ENCODE results near the gene NRROS. TPM values are rescaled to one million over a fixed set of nuclear protein-coding genes. Genes with fewer than 3 reads are reported as not detected.

NRROS gene
- total and polyA plus RNA-seq, 2 donors from 2014 or later = 2.0 to 11.6 TPM

DNA sequence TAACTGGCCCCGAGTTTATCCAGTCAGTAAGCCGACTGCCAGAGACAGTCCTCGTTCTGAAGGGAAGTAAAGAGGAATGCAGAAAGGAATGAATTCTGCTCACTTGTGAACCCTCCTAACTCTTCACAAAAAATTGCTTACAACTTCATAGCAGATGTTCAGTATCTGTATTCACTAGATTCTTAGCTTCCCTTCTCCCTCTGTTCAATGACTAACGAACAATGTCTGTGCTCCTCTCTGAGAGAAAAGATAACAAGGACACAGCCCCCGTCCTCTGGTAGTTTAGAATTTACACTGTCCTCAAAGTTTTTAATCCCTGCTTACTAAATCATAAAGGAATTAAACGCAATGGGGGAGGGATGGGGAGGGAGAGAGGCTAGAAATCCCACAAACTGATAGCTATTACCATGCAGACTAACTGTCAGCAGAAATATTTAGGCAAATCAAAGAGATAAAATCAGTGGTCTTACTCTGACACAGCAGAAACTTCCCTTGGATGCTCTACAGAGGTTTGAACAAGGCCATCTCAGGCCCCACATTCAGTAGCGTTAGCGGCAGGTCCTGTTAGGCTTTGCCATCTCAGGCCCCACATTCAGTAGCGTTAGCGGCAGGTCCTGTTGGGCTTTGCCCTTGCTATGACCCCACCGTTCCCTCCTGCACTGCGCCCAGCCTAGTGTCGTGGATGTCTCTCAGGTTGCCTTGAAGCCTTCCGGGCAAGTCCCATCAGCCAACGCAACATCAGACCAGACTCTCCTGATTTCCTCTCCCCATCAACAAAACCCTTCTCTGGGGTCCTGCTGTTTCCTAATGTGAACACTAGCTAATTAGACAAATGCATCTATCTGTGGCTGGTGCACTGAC is 23.4 kb downstream of the NRROS start:
- no peak overlapping the region for H3K27ac ChIP-seq (ENCODE audit: low read depth in 2 of 2, low read length in 2 of 2)
- FAIRE-seq (no peak), DNase-seq (peak in 2 of 5 donors; percentile 14 to 43)
- H3K4me3 ChIP-seq (ENCODE audit: low read length in 3 of 3) = no peak overlapping the region
- no peaks in the 10 kb centered on the region for H3K27me3 ChIP-seq (ENCODE audit: control insufficient read depth, insufficient read depth, low read length)
- TF ChIP-seq, protein P1, sequence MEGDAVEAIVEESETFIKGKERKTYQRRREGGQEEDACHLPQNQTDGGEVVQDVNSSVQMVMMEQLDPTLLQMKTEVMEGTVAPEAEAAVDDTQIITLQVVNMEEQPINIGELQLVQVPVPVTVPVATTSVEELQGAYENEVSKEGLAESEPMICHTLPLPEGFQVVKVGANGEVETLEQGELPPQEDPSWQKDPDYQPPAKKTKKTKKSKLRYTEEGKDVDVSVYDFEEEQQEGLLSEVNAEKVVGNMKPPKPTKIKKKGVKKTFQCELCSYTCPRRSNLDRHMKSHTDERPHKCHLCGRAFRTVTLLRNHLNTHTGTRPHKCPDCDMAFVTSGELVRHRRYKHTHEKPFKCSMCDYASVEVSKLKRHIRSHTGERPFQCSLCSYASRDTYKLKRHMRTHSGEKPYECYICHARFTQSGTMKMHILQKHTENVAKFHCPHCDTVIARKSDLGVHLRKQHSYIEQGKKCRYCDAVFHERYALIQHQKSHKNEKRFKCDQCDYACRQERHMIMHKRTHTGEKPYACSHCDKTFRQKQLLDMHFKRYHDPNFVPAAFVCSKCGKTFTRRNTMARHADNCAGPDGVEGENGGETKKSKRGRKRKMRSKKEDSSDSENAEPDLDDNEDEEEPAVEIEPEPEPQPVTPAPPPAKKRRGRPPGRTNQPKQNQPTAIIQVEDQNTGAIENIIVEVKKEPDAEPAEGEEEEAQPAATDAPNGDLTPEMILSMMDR (IDR thresholded peaks at IDR 0.05; ENCODE audit: borderline replicate concordance, extremely low read depth, insufficient read depth) = no peak
- H3K9ac ChIP-seq (ENCODE audit: low read length in 3 of 3) = no peak overlapping the region
- no peaks in the 10 kb centered on the region for H3K4me1 ChIP-seq (ENCODE audit: control insufficient read depth in 2 of 3, insufficient read depth in 2 of 3, low read depth in 1 of 3, low read length in 3 of 3)
- no peaks in the 10 kb centered on the region for H3K9me3 ChIP-seq (ENCODE audit: control insufficient read depth in 2 of 3, insufficient read depth in 1 of 3, low read length in 3 of 3)
- H3K36me3 ChIP-seq (ENCODE audit: control insufficient read depth in 2 of 3, insufficient read depth in 3 of 3, low read length in 3 of 3) = no peaks in the 10 kb centered on the region
- intact Hi-C loops (cut with DNase I) = no loop called here

DNA sequence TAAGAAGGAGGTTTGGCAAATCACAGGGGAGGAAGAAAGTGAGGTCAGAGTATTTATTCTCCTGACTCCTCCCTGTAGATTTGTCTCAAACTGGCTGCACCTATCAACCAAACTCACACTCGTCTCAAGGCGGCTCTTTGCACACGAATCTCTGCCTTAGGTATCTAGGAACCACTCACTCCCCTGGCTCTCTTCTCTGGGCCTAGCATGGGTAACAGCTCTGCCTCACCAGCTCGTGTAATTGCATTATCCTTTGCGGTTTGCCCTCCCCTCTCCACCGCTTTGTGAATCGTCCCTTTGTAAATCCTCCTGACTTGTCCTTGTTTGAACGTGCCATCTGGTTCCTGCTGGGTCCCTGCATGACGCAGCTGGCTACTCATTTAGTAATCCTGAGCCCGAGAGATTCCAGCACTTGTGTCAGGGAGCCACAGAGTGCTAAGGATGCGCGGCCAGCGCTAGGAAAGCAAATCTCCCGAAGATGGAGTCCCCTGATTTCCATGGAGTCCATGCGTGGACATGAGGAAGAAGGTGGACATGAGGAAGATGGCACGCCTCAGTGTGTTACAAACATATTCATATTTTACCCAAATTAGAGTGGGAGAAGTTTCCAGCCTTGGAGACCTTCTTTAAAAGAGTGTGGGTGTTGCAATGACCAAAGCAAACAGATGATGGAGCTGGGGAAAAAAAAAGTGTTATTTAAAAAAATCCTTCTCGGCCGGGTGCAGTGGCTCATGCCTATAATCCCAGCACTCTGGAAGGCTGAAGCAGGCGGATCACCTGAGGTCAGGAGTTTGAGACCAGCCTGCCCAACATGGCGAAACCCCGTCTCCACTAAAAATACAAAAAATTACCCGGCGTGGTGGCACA is 26.7 kb downstream of the NRROS start:
- no peak overlapping the region for H3K9ac ChIP-seq (ENCODE audit: low read length in 3 of 3)
- FAIRE-seq (no peak), DNase-seq (peak in 2 of 5 donors; percentile 21)
- no peak overlapping the region for H3K4me3 ChIP-seq (ENCODE audit: low read length in 3 of 3)
- H3K27ac ChIP-seq (ENCODE audit: low read depth in 2 of 2, low read length in 2 of 2) = no peak overlapping the region
- no peaks in the 10 kb centered on the region for H3K4me1 ChIP-seq (ENCODE audit: control insufficient read depth in 2 of 3, insufficient read depth in 2 of 3, low read depth in 1 of 3, low read length in 3 of 3)
- no peaks in the 10 kb centered on the region for H3K9me3 ChIP-seq (ENCODE audit: control insufficient read depth in 2 of 3, insufficient read depth in 1 of 3, low read length in 3 of 3)
- no peaks in the 10 kb centered on the region for H3K27me3 ChIP-seq (ENCODE audit: control insufficient read depth, insufficient read depth, low read length)
- TF ChIP-seq, protein P1 (IDR thresholded peaks at IDR 0.05; ENCODE audit: borderline replicate concordance, extremely low read depth, insufficient read depth) = no peak
- no peaks in the 10 kb centered on the region for H3K36me3 ChIP-seq (ENCODE audit: control insufficient read depth in 2 of 3, insufficient read depth in 3 of 3, low read length in 3 of 3)
- intact Hi-C loops (cut with DNase I) = no loop called here

DNA sequence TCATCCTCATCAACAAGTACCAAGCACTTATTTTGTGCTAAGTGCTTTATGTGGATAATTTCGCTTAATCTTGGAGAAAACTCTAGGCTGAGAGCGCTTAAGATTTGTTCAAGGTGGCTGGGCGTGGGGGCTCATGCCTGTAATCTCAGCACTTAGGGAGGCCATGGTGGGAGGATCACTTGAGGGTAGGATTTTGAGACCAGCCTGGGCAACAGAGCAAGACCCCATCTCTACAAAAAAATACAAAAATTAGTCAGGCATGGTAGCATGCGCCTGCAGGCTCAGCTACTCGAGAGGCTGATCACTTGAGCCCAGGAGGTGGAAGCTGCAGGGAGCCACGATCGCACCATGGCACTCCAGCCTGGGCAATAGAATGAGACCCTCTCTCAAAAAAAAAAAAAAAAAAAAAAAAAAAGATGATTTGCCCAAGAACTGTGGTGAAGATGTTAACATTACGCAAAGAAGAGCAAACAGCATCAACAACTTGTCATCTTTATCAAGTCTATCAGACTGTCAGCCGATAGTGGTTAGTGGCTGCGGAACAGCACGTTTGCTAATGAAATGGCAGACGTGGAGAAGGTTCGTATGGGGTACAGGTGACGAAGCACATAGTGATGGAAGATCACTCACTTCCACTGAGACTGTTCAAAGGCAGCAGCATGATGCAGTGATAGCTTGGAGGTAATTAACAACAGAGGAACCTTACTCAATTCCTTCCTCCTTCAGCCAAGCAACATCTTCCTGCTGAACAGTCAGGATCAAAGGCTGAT is 27.7 kb downstream of the NRROS start:
- Histone ChIP-seq H3K4me3 (ENCODE audit: low read length in 3 of 3) (no peak overlapping the region), H3K9ac (ENCODE audit: low read length in 3 of 3) (no peak overlapping the region), H3K4me1 (ENCODE audit: control insufficient read depth in 2 of 3, insufficient read depth in 2 of 3, low read depth in 1 of 3, low read length in 3 of 3) (no peaks in the 10 kb centered on the region), H3K36me3 (ENCODE audit: control insufficient read depth in 2 of 3, insufficient read depth in 3 of 3, low read length in 3 of 3) (no peaks in the 10 kb centered on the region), H3K9me3 (ENCODE audit: control insufficient read depth in 2 of 3, insufficient read depth in 1 of 3, low read length in 3 of 3) (no peaks in the 10 kb centered on the region), H3K27me3 (ENCODE audit: control insufficient read depth, insufficient read depth, low read length) (no peaks in the 10 kb centered on the region), H3K27ac (ENCODE audit: low read depth in 2 of 2, low read length in 2 of 2) (no peak overlapping the region)
- FAIRE-seq (no peak), DNase-seq (peak in 1 of 5 donors; percentile 34)
- intact Hi-C loops (cut with DNase I) = no loop called here
- TF ChIP-seq, protein P1 (IDR thresholded peaks at IDR 0.05; ENCODE audit: borderline replicate concordance, extremely low read depth, insufficient read depth) = no peak

All from kidney (tissue), 14 donors.